Prostate gland (tissue), 2 donors: Measurements from ENCODE around the gene MAP3K7. TPM values are rescaled to one million over a fixed set of nuclear protein-coding genes. Genes with fewer than 3 reads are reported as not detected.
"Not testable (repeated sequence)": the region's sequence is repeated elsewhere in the genome, so short reads cannot be mapped to it uniquely, and the experiment has no call there.

Source experiments
- DNase-seq: peaks from one replicate; pipeline ENCODE4 v3.0.0-alpha.2; 2019; ENCODE audit warnings: low spot score
- H3K27ac ChIP-seq, 2 donors: fragments of 200-600 bp; sonication (generic); 2 replicates each; pipeline ENCODE4 v1.5.1; 2017 to 2019
- H3K27me3 ChIP-seq: fragments of 200-600 bp; sonication (generic); replicated peaks from 2 replicates; pipeline ENCODE4 v1.5.1; 2019; ENCODE audit not compliant: insufficient read depth
- H3K36me3 ChIP-seq, 2 donors: fragments of 200-600 bp; sonication (generic); 1 replicate in 1 of 2; 2 replicates in 1 of 2; pipeline versions ENCODE4 v1.5.1 to v1.8.1; 2017 to 2019
- H3K4me1 ChIP-seq: fragments of 200-600 bp; sonication (generic); replicated peaks from 2 replicates; pipeline ENCODE4 v1.5.1; 2019
- H3K4me3 ChIP-seq, 2 donors: fragments of 200-600 bp; sonication (generic); 2 replicates each; pipeline ENCODE4 v1.5.1; 2017 to 2019
- H3K9me3 ChIP-seq: fragments of 200-600 bp; sonication (generic); 2 replicates; pipeline ENCODE4 v1.5.1; 2017
- CTCF ChIP-seq, 4 experiments: fragments of 200-600 bp in 2 of 4; fragments of 450-650 bp in 2 of 4; sonication (generic) in 2 of 4; IDR thresholded peaks; 1 replicate in 3 of 4; 2 replicates in 1 of 4; pipeline ENCODE4 v1.5.1; 2016 to 2019; ENCODE audit warnings: antibody characterized with exemption in 4 of 4, mild to moderate bottlenecking in 2 of 4, moderate library complexity in 2 of 4
- POLR2A ChIP-seq: fragments of 450-650 bp; IDR thresholded peaks from one replicate; pipeline ENCODE4 v1.6.1; 2016; ENCODE audit warnings: antibody characterized with exemption, mild to moderate bottlenecking
- POLR2AphosphoS5 ChIP-seq: sonication (generic); formaldehyde crosslinking; IDR thresholded peaks from one replicate; pipeline ENCODE4 v1.6.1; 2017; ENCODE audit warnings: antibody characterized with exemption
- WGBS: methylation state at CpG from one replicate; pipeline ENCODE4 v1.1.5; 2018; 5-methylcytosine and 5-hydroxymethylcytosine counted together
- intact Hi-C: fragments of 100-400 bp; cut with DNase I; formaldehyde crosslinking; loops from one replicate; pipeline ENCODE4 v1.14.2; 2022
- total RNA-seq, 2 donors: library from RNA; depleted of rRNA; stranded (reverse); fragments of >200 nt; gene quantifications; one replicate each; pipeline ENCODE4 v1.1.0, GENCODE V29; 2016

MAP3K7 gene
- total RNA-seq, 2 donors from 2014 or later, result 22.2 to 31.0 TPM

DNA sequence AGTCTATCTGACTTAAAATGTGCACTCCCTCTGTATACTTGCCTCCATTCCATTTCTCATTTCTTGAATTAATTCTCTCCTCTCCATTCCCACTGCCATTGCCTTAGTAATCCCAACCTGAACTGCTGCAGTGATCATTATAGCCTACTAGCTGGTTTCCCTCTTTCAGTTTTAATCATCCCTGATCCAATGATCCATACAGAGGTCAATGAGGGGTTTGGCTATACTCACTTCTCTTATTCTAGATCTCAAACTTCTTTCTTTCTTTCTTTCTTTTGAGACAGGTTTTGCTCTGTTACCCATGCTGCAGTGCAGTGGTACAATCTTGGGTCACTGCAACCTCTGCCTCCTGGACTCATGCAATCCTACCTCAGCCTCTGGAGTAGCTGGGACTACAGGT, 17.6 kb downstream of the MAP3K7 start:
- no peak overlapping the region for H3K27ac ChIP-seq
- no peak for DNase-seq
- H3K9me3 ChIP-seq, result no peaks in the 10 kb centered on the region
- H3K4me1 ChIP-seq, result no peaks in the 10 kb centered on the region
- H3K27me3 ChIP-seq, result no peaks in the 10 kb centered on the region
- H3K36me3 ChIP-seq, result no peaks in the 10 kb centered on the region
- intact Hi-C loops, result no loop called here
- TF ChIP-seq POLR2A, result no peak
- TF ChIP-seq POLR2AphosphoS5, result no peak
- no peak for TF ChIP-seq CTCF (IDR thresholded peaks at IDR 0.05)
- no peak overlapping the region for H3K4me3 ChIP-seq

GRCh38 chr6:90567682-90568081, 19.2 kb downstream of the MAP3K7 start:
- H3K27me3 ChIP-seq, H3K4me1 ChIP-seq, intact Hi-C loops, H3K36me3 ChIP-seq, DNase-seq, H3K9me3 ChIP-seq, H3K4me3 ChIP-seq, H3K27ac ChIP-seq: not testable (repeated sequence)
- WGBS, result 95% methylated on average over 1 of the region's 1 CpG

DNA sequence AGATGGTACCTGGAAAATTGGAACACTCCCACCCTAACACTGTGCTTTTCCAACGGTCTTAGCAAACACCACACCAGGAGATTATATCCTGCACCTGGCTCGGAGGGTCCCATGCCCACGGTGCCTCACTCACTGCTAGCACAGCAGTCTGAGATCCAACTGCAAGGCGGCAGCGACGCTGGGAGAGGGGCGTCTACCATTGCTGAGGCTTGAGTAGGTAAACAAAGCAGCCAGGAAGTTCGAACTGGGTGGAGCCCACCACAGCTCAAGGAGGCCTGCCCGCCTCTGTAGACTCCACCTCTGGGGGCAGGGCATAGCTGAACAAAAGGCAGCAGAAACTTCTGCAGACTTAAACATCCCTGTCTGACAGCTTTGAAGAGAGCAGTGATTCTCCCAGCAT, 24.5 kb downstream of the MAP3K7 start:
- H3K27me3 ChIP-seq, H3K4me3 ChIP-seq, H3K27ac ChIP-seq, H3K4me1 ChIP-seq, DNase-seq, H3K9me3 ChIP-seq, intact Hi-C loops, H3K36me3 ChIP-seq: not testable (repeated sequence)
- WGBS, result 94% methylated on average over 9 of the region's 9 CpGs

- no peaks in the 10 kb centered on the region for H3K4me1 ChIP-seq
- H3K27me3 ChIP-seq, result no peaks in the 10 kb centered on the region
- H3K4me3 ChIP-seq, result no peak overlapping the region
- 84% methylated on average over 4 of the region's 4 CpGs for WGBS
- no peaks in the 10 kb centered on the region for H3K9me3 ChIP-seq
- intact Hi-C loops, result no loop called here
- TF ChIP-seq CTCF (IDR thresholded peaks at IDR 0.05) (no peak), POLR2AphosphoS5 (no peak), POLR2A (no peak)
- H3K27ac ChIP-seq, result no peak overlapping the region
- DNase-seq, result no peak
- H3K36me3 ChIP-seq, result peaks cover 0 to 2% of the 10 kb centered on the region in 2 donors
Observed at GRCh38 chr6:90559931-90560330, 26.9 kb downstream of the MAP3K7 start.

- H3K27me3 ChIP-seq, result no peaks in the 10 kb centered on the region
- no peak for DNase-seq
- no peaks in the 10 kb centered on the region for H3K9me3 ChIP-seq
- intact Hi-C loops, result no loop called here
- TF ChIP-seq POLR2AphosphoS5, result no peak
- TF ChIP-seq POLR2A, result no peak
- no peak for TF ChIP-seq CTCF (IDR thresholded peaks at IDR 0.05)
- no peak overlapping the region for H3K4me3 ChIP-seq
- no peaks in the 10 kb centered on the region for H3K4me1 ChIP-seq
- H3K27ac ChIP-seq, result no peak overlapping the region
- WGBS, result 98% methylated on average over 1 of the region's 1 CpG
- H3K36me3 ChIP-seq, result peaks cover 0 to 7% of the 10 kb centered on the region in 2 donors
Observed at GRCh38 chr6:90557006-90557405, 29.9 kb downstream of the MAP3K7 start.

DNA sequence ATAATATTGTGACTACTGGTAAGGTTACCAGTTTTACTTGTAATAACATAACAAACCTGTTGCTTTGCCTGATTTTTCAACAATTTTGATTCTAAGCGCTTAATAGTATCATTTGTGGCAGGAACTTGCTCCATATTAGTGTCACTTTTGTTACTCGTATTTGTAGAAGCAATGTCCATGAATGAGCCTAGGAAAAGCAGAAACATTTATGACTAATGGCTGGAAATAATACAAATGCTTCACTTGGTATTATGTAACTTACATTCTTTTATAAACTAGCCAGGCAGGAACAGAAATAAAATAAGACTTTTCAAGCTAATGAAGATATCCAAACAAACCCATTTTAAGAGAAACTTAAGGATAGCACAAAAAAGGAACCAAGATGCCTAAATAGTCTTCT, 38.9 kb downstream of the MAP3K7 start:
- no peaks in the 10 kb centered on the region for H3K27me3 ChIP-seq
- no peak for DNase-seq
- WGBS, result 83% methylated on average over 2 of the region's 2 CpGs
- no peaks in the 10 kb centered on the region for H3K9me3 ChIP-seq
- TF ChIP-seq POLR2A, result no peak
- no peak for TF ChIP-seq POLR2AphosphoS5
- TF ChIP-seq CTCF (IDR thresholded peaks at IDR 0.05), result no peak
- intact Hi-C loops, result no loop called here
- H3K27ac ChIP-seq, result no peak overlapping the region
- H3K4me3 ChIP-seq, result no peak overlapping the region
- no peaks in the 10 kb centered on the region for H3K4me1 ChIP-seq
- peaks cover 2 to 6% of the 10 kb centered on the region in 2 donors for H3K36me3 ChIP-seq
